SK-N-SH (cell line): ENCODE results near the gene LRRC36. TPM values are rescaled to one million over a fixed set of nuclear protein-coding genes. Genes with fewer than 3 reads are reported as not detected.

Source experiments
- CTCF ChIA-PET: fragments of 300-600, 350-600 bp; formaldehyde crosslinking; extraction: SDS; loops from one replicate; lab custom pipeline; 2021; lab: Yijun Ruan, JAX
- POLR2A ChIA-PET: fragments of 350-600 bp; sonication (Branson Sonifier 250); formaldehyde crosslinking; extraction: SDS; loops from one replicate; lab custom pipeline; 2020; ENCODE audit warnings: antibody characterized with exemption, inconsistent platforms; lab: Yijun Ruan, JAX
- DNase-seq: peaks from one replicate; pipeline ENCODE4 v3.0.0; 2012
- H2AFZ ChIP-seq: fragments of 200-600 bp; sonication (generic); 2 replicates; pipeline ENCODE4 v1.8.1; 2016; ENCODE audit warnings: antibody characterized with exemption, mild to moderate bottlenecking, low read depth
- H3F3A ChIP-seq: fragments of 200-600 bp; sonication (generic); replicated peaks from 2 replicates; pipeline ENCODE3; 2016; ENCODE audit warnings: antibody characterized with exemption, mild to moderate bottlenecking; ENCODE audit not compliant: insufficient read depth
- H3K27ac ChIP-seq, 2 experiments: fragments of 200-500 bp in 1 of 2; fragments of 200-600 bp in 1 of 2; sonication (Bioruptor generic) in 1 of 2; sonication (generic), shearing (Covaris generic) in 1 of 2; 2 replicates each; pipeline versions ENCODE4 v1.5.1 to v1.6.1; 2014 to 2016; ENCODE audit warnings: low read depth in 2 of 2, inconsistent platforms in 1 of 2, low read length in 1 of 2, mild to moderate bottlenecking in 1 of 2, mixed read lengths in 1 of 2
- H3K27me3 ChIP-seq: fragments of 200-600 bp; sonication (generic), shearing (Covaris generic); 2 replicates; pipeline ENCODE4 v1.6.1; 2016; ENCODE audit warnings: mixed run types; ENCODE audit not compliant: insufficient read depth
- H3K36me3 ChIP-seq, 2 experiments: fragments of 200-500 bp in 1 of 2; fragments of 200-600 bp in 1 of 2; sonication (Bioruptor generic) in 1 of 2; sonication (generic) in 1 of 2; replicated peaks in 1 of 2; 2 replicates each; pipeline versions ENCODE3 to v1.5.1; 2014 to 2016; ENCODE audit warnings: low read length in 1 of 2, mild to moderate bottlenecking in 1 of 2; ENCODE audit not compliant: insufficient read depth in 2 of 2, control insufficient read depth in 1 of 2
- H3K4me1 ChIP-seq, 2 experiments: fragments of 200-500 bp in 1 of 2; fragments of 200-600 bp in 1 of 2; sonication (Bioruptor generic) in 1 of 2; sonication (generic), shearing (Covaris generic) in 1 of 2; 2 replicates each; pipeline versions ENCODE4 v1.5.1 to v1.6.1; 2014 to 2016; ENCODE audit warnings: low read depth in 1 of 2, low read length in 1 of 2, mixed run types in 1 of 2; ENCODE audit not compliant: insufficient read depth in 2 of 2, control insufficient read depth in 1 of 2
- H3K4me2 ChIP-seq: fragments of 200-600 bp; sonication (generic), shearing (Covaris generic); 2 replicates; pipeline ENCODE4 v1.6.1; 2017; ENCODE audit warnings: mixed run types
- H3K4me3 ChIP-seq, 2 experiments: fragments of 200-500 bp in 1 of 2; fragments of 200-600 bp in 1 of 2; sonication (Bioruptor generic) in 1 of 2; sonication (generic), shearing (Covaris generic) in 1 of 2; 2 replicates each; pipeline versions ENCODE4 v1.5.1 to v1.8.1; 2014 to 2016; ENCODE audit warnings: low read depth in 2 of 2, inconsistent platforms in 1 of 2, low read length in 1 of 2, mild to moderate bottlenecking in 1 of 2, mixed read lengths in 1 of 2, moderate library complexity in 1 of 2
- H3K79me2 ChIP-seq: fragments of 200-600 bp; sonication (generic); 2 replicates; pipeline ENCODE4 v1.8.1; 2017; ENCODE audit warnings: mild to moderate bottlenecking; ENCODE audit not compliant: insufficient read depth
- H3K9ac ChIP-seq: fragments of 200-600 bp; sonication (generic); 2 replicates; pipeline ENCODE4 v1.6.1; 2017; ENCODE audit warnings: mixed run types
- H3K9me2 ChIP-seq: fragments of 200-600 bp; sonication (generic); 2 replicates; pipeline ENCODE4 v1.6.1; 2017; ENCODE audit warnings: mixed run types
- H3K9me3 ChIP-seq: fragments of 200-600 bp; sonication (generic); 2 replicates; pipeline ENCODE4 v1.6.1; 2017; ENCODE audit warnings: mixed run types, mild to moderate bottlenecking, moderate library complexity
- H4K20me1 ChIP-seq: fragments of 200-600 bp; sonication (generic); 2 replicates; pipeline ENCODE4 v1.6.1; 2017; ENCODE audit warnings: mild to moderate bottlenecking, mixed run types; ENCODE audit not compliant: insufficient read depth
- EZH2phosphoT487 ChIP-seq: fragments of 200-600 bp; sonication (generic); IDR thresholded peaks from 2 replicates; pipeline ENCODE4 v1.6.1; 2017; ENCODE audit warnings: low read depth, mixed run types, mild to moderate bottlenecking, antibody characterized with exemption, moderate library complexity, borderline replicate concordance
- MXI1 ChIP-seq: IDR thresholded peaks from 2 replicates; pipeline ENCODE4 v1.6.1; 2012; ENCODE audit warnings: mild to moderate bottlenecking, low read depth, low read length, improper control_type of control experiment
- NFIC ChIP-seq: IDR thresholded peaks from 2 replicates; pipeline ENCODE4 v1.4.0; 2012; ENCODE audit warnings: borderline replicate concordance
- ZBTB33 ChIP-seq: IDR thresholded peaks from 2 replicates; pipeline ENCODE4 v1.4.0; 2012; ENCODE audit warnings: low read depth, borderline replicate concordance
- WGBS: methylation state at CpG from one replicate; pipeline ENCODE4 v1.1.6; 2017; ENCODE audit warnings: low lambda C conversion rate; 5-methylcytosine and 5-hydroxymethylcytosine counted together
- polyA plus RNA-seq, 3 experiments: library from polyadenylated mRNA; depleted of rRNA; stranded (reverse); fragments of >200 nt; gene quantifications; 2 replicates each; pipeline ENCODE4 v1.2.3, GENCODE V29; 2012
- TF ChIP-seq, protein P1 (sequence below): fragments of 200-600 bp; sonication (generic); IDR thresholded peaks from 2 replicates; pipeline ENCODE4 v1.6.1; 2017; ENCODE audit warnings: antibody characterized with exemption, mild to moderate bottlenecking, moderate library complexity

The LRRC36 gene
- polyA plus RNA-seq, 1 of the 3 experiments (the other 2 are of a cell fraction): 0.92 TPM

DNA sequence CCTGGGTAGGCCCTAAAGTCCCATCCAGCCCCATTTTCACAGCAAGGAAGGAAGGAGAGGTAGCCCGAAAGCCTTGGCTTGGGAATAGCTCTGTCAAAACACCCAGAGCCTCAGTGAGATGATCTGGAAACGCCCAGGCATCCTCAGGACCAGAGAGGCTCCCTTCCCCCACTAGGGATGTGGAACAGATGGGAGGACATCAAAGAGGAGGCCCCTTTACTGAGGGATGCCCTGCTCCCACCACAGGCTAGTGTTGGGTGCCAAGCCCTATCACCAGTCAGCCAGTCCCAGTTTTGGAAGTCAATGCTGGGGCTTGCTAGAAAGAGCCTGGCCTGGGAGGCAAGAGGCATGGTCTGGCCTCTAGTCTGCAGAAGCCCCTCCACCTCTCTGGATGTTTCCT, 62.0 kb downstream of the LRRC36 start:
- DNase-seq: no peak
- Histone ChIP-seq H3K4me2 (no peak overlapping the region), H4K20me1 (no peaks in the 10 kb centered on the region), H3K27ac (no peak overlapping the region), H3K79me2 (no peaks in the 10 kb centered on the region), H3K27me3 (no peaks in the 10 kb centered on the region), H3K36me3 (no peaks in the 10 kb centered on the region), H3F3A (peaks cover 6% of the 10 kb centered on the region), H3K9me3 (no peaks in the 10 kb centered on the region), H3K9ac (no peak overlapping the region), H2AFZ (no peak overlapping the region), H3K4me3 (no peak overlapping the region), H3K4me1 (peaks cover 8 to 37% of the 10 kb centered on the region in 2 experiments; a peak in 2 of 4 replicates)
- WGBS: 94% methylated on average over 2 of the region's 2 CpGs
- POLR2A ChIA-PET: no interaction called here
- TF ChIP-seq NFIC: no peak
- TF ChIP-seq, protein P1, sequence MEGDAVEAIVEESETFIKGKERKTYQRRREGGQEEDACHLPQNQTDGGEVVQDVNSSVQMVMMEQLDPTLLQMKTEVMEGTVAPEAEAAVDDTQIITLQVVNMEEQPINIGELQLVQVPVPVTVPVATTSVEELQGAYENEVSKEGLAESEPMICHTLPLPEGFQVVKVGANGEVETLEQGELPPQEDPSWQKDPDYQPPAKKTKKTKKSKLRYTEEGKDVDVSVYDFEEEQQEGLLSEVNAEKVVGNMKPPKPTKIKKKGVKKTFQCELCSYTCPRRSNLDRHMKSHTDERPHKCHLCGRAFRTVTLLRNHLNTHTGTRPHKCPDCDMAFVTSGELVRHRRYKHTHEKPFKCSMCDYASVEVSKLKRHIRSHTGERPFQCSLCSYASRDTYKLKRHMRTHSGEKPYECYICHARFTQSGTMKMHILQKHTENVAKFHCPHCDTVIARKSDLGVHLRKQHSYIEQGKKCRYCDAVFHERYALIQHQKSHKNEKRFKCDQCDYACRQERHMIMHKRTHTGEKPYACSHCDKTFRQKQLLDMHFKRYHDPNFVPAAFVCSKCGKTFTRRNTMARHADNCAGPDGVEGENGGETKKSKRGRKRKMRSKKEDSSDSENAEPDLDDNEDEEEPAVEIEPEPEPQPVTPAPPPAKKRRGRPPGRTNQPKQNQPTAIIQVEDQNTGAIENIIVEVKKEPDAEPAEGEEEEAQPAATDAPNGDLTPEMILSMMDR: no peak
- TF ChIP-seq, all 33 proteins: peak for 0
- H3K9me2 ChIP-seq: no peaks in the 10 kb centered on the region
- CTCF ChIA-PET: interaction anchor here (0.7 to 3.2 kb wide), 6 partner anchors 11 to 77 kb away, joined by 3 to 14 read pairs (median 6); partner anchors contain the start of genes KCTD19, LRRC36 and ZDHHC1

DNA sequence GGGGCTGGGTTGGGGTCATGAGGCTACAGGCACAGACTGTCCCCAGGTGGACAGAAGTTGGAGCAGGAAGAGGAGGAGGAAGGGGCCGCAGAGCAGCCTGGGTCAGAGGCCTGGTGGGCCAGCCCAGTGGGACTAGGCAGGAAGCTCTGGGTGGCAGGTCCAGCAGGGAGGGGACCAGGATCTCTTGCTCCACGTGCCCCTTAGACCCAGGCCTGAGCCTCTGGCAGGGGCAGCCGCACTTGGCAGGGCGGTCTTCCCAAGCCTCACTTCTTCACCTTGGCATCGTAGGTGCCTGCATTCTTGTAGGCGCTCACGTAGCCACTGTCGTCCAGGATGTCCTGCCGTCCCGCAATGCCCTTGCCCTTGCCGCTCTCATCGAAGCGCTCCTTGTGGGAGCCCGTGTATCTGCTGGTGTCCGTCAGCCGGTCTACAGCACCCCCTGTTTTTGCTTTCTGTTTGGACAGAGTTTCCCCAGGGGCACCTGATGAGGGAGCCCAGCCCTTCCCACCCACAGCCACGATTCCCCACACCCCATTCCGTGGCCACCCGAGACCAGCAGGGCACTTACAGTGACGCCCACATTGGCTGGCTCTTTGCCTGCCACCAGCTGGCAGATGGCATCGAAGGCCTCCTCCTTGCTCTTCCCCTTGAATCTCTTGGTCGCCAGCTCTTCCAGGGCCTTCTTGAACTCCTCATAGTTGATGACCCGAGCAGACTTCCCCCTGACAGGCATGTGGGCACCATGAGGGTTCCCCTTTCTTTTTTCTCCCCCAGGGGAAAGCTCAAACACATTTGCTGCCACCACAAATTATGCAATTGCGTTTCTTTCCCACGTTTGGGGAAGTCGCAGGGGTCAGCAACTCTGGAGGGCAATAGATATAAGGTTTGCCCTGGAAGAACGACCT, 63.5 kb downstream of the LRRC36 start:
- H4K20me1 ChIP-seq: no peaks in the 10 kb centered on the region
- H3K79me2 ChIP-seq: no peaks in the 10 kb centered on the region
- H3K27ac ChIP-seq: no peak overlapping the region; a peak in 1 of 4 replicates
- TF ChIP-seq ZBTB33 (no peak), MXI1 (no peak), EZH2phosphoT487 (no peak)
- no peak overlapping the region for H2AFZ ChIP-seq
- WGBS: 93% methylated on average over 24 of the region's 27 CpGs
- H3K4me1 ChIP-seq: peaks cover 13 to 43% of the 10 kb centered on the region in 2 experiments; a peak in 2 of 4 replicates
- CTCF ChIA-PET: interaction anchor here (1.4 to 2.4 kb wide), 4 partner anchors 17 to 91 kb away, joined by 3 to 12 read pairs (median 6); partner anchors contain the start of genes ATP6V0D1, KCTD19 and LRRC36
- H3F3A ChIP-seq: peaks cover 5% of the 10 kb centered on the region
- H3K4me3 ChIP-seq: no peak overlapping the region
- POLR2A ChIA-PET: no interaction called here
- no peaks in the 10 kb centered on the region for H3K36me3 ChIP-seq
- H3K27me3 ChIP-seq: no peaks in the 10 kb centered on the region
- H3K9me3 ChIP-seq: no peaks in the 10 kb centered on the region
- H3K9me2 ChIP-seq: no peaks in the 10 kb centered on the region
- H3K9ac ChIP-seq: no peak overlapping the region
- H3K4me2 ChIP-seq: no peak overlapping the region
- DNase-seq: no peak
